Activated CD4-positive, CD25-positive, alpha-beta regulatory T cell (primary cell): ENCODE measurements around the gene C1QB.
"Not testable (repeated sequence)": the region's sequence is repeated elsewhere in the genome, so short reads cannot be mapped to it uniquely, and the experiment has no call there.

Source experiments
- DNase-seq, 4 experiments: peaks; one replicate each; lab custom pipeline; 2025; lab: John Stamatoyannopoulos, UW

The C1QB gene

GRCh38 chr1:22697980-22698379, 44.9 kb downstream of the C1QB start:
- no peak for DNase-seq

GRCh38 chr1:22699681-22700520, 46.9 kb downstream of the C1QB start:
- DNase-seq = no peak

- DNase-seq = no peak
These were observed 49.5 kb downstream of the C1QB start for GRCh38 chr1:22702296-22703085.

GRCh38 chr1:22704440-22705067, 51.5 kb downstream of the C1QB start:
- DNase-seq = peak; percentile 36 to 57 (median 55)

GRCh38 chr1:22705586-22705985, 52.5 kb downstream of the C1QB start:
- DNase-seq = no peak

GRCh38 chr1:22706100-22706499, 53.1 kb downstream of the C1QB start:
- not testable (repeated sequence) for DNase-seq

GRCh38 chr1:22708777-22709176, 55.7 kb downstream of the C1QB start:
- DNase-seq = no peak

GRCh38 chr1:22709227-22709626, 56.2 kb downstream of the C1QB start:
- no peak for DNase-seq

GRCh38 chr1:22709891-22710700, 57.1 kb downstream of the C1QB start:
- DNase-seq = no peak

- no peak for DNase-seq
These were observed 57.6 kb downstream of the C1QB start, which contains the start of gene EPHB2 for GRCh38 chr1:22710701-22711049. Gene EPHB2 (plus strand): TSS chr1:22710839. CDS start chr1:22710983, 144 bp downstream.

GRCh38 chr1:22711071-22711470, 58.0 kb downstream of the C1QB start:
- no peak for DNase-seq
